ENCODE data around the gene HCLS1.

The HCLS1 gene

DNA sequence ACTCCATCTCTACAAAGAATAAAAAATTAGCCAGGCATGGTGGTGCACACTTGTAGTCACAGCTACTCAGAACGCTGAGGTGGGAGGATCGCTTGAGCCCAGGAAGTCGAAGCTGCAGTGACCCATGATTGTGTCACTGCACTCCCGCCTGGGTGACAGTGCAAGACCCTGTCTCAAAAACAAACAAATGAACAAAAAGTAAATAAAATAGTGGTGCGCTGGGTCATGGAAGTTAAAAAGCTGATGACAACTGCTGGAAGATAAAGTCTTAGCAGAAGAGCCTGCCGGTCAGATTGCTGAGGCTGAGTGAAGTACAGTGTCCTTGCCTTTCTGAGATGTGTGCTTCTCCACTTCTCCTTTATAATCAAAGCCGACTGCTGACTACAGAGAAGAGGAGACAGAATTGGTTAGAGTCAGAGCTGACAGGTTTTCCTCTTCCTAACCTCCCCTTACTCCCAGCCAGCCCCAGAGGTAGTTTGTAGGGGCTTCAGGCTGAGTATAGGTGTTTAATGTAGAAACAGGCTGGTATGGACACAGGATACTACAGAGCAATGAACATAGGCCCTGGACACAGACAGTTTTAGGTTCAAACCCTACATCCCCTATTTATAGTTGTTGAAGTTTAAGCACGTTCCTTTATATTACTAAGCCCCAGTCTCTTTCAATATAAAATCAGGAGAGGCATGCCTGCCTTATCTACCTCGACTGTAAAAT is 17.9 kb downstream of the HCLS1 start:
- no peak overlapping the region for H3K4me3 ChIP-seq (ENCODE audit: low read depth, low read length)
- no peak for TF ChIP-seq CTCF (IDR thresholded peaks at IDR 0.05; ENCODE audit: borderline replicate concordance, insufficient read depth, low read depth, low read length)

DNA sequence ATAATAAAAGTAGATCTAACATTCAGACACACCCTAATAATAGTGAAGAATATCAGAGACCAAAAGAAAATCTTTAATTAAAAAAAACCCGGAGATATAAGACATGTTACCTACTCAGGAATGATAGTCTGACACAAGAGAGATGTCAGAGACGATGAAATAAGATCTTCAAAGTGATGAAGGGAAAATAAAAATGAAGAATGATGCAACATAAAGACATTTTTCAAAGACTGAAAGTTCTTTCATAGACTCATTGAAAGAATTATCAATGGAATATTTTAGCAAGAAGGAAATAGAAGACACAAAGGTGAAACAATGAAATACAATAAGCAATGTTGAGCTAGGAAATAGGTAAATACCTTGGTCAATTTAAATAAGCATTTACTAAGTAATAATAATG is 19.6 kb downstream of the HCLS1 start:
- no peak for TF ChIP-seq CTCF (IDR thresholded peaks at IDR 0.05; ENCODE audit: borderline replicate concordance, insufficient read depth, low read depth, low read length)
- H3K4me3 ChIP-seq (ENCODE audit: low read depth, low read length), result no peak overlapping the region

DNA sequence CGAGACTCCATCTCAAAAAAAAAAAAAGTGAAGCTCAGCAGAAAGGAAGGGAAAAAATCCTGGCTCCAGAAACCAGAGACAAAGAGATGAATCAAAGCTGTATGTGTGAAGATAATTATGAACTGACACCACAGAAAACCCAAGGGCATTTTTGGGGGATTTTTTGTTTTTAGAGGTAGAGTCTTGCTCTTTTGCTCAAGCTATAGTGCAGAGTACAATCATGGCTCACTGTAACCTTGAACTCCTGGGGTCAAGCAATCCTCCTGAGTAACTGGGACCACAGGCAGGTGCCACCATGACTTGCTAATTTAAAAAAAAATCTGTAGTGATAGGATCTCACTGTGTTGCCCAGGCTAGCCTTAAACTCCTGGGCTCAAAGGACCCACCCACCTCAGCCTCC is 22.8 kb downstream of the HCLS1 start:
- no peak overlapping the region for H3K4me3 ChIP-seq (ENCODE audit: low read depth, low read length)
- TF ChIP-seq CTCF (IDR thresholded peaks at IDR 0.05; ENCODE audit: borderline replicate concordance, insufficient read depth, low read depth, low read length), result no peak

DNA sequence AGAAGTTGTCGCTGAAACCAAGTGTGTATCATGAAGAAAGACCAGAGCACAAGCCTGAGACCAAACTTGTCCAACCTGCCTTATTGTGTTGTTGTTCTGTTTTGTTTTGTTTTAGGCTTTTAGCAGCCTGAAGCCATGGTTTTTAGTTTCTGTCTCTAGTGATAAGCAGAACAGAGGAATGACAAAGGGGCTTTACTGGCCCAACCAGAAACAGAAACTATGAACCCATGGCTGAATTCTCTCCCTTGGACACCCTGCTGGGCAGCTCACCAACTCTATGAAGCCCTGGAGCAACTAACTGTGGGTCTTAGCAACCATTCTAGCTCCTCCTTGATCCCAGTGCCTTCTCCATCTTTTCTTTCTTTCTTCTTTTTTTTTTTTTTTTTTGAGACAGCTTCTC is 30.3 kb downstream of the HCLS1 start:
- TF ChIP-seq CTCF (IDR thresholded peaks at IDR 0.05; ENCODE audit: borderline replicate concordance, insufficient read depth, low read depth, low read length), result no peak
- no peak overlapping the region for H3K4me3 ChIP-seq (ENCODE audit: low read depth, low read length)

- no peak for TF ChIP-seq CTCF (IDR thresholded peaks at IDR 0.05; ENCODE audit: borderline replicate concordance, insufficient read depth, low read depth, low read length)
- no peak overlapping the region for H3K4me3 ChIP-seq (ENCODE audit: low read depth, low read length)
Observed at GRCh38 chr3:121629601-121630000, 31.1 kb downstream of the HCLS1 start.

DNA sequence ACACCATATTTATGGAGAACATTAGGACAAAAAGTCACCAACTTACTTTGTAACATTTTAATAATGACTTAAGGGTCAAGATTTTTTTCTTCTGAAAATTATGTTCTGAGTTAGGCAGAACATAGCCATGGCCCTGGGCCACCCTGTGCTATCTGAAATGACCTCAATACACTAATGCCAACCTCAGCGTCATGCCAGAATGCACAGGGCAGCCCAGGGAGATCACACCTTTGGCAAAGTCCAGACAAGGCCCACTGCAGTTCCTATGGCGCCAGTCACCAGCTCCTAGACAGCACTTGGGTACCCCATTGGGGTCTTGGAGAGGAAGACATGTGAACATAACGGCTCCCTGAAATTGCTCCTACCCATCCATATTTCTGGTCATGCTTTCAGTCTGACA is 33.1 kb downstream of the HCLS1 start:
- no peak overlapping the region for H3K4me3 ChIP-seq (ENCODE audit: low read depth, low read length)
- no peak for TF ChIP-seq CTCF (IDR thresholded peaks at IDR 0.05; ENCODE audit: borderline replicate concordance, insufficient read depth, low read depth, low read length)

GRCh38 chr3:121627211-121627610 is 33.5 kb downstream of the HCLS1 start:
- H3K4me3 ChIP-seq (ENCODE audit: low read depth, low read length), result no peak overlapping the region
- no peak for TF ChIP-seq CTCF (IDR thresholded peaks at IDR 0.05; ENCODE audit: borderline replicate concordance, insufficient read depth, low read depth, low read length)

Measured in GM12875 (cell line).